GM19035 (cell line): ENCODE results near the gene POLG2.
A peak's percentile ranks its signal among the peaks of the same experiment; 100 is the strongest.

Experiments used
- ATAC-seq: cut with Tn5 transposase; IDR thresholded peaks from one replicate; pipeline ENCODE4 v1.9.1; 2021; ENCODE audit not compliant: unreplicated experiment

POLG2 gene

GRCh38 chr17:64496786-64497564 is at the start of gene POLG2:
POLG2 (minus strand) TSS chr17:64497054; CDS start chr17:64496968, 86 bp downstream.
- ATAC-seq = peak; percentile 80

- no peak for ATAC-seq
Observed at GRCh38 chr17:64544742-64545141, 47.9 kb upstream of the POLG2 start.

GRCh38 chr17:64540118-64540776 is 43.4 kb upstream of the POLG2 start:
- no peak for ATAC-seq

GRCh38 chr17:64538508-64539130 is 41.8 kb upstream of the POLG2 start:
- no peak for ATAC-seq

GRCh38 chr17:64537488-64537887 is 40.6 kb upstream of the POLG2 start:
- ATAC-seq = no peak

- ATAC-seq = no peak
Observed at GRCh38 chr17:64536913-64537312, 40.1 kb upstream of the POLG2 start.

GRCh38 chr17:64535357-64535756 is 38.5 kb upstream of the POLG2 start:
- no peak for ATAC-seq

GRCh38 chr17:64534187-64534586 is 37.3 kb upstream of the POLG2 start:
- ATAC-seq = no peak

- ATAC-seq = no peak
Observed at GRCh38 chr17:64533784-64534183, 36.9 kb upstream of the POLG2 start.

- no peak for ATAC-seq
Observed at GRCh38 chr17:64532409-64532808, 35.6 kb upstream of the POLG2 start.

GRCh38 chr17:64531955-64532371 is 35.1 kb upstream of the POLG2 start:
- no peak for ATAC-seq

- no peak for ATAC-seq
Observed at GRCh38 chr17:64529221-64529620, 32.4 kb upstream of the POLG2 start.

GRCh38 chr17:64527914-64528313 is 31.1 kb upstream of the POLG2 start:
- no peak for ATAC-seq

- ATAC-seq = no peak
Observed at GRCh38 chr17:64520359-64520758, 23.5 kb upstream of the POLG2 start.

GRCh38 chr17:64519601-64520000 is 22.7 kb upstream of the POLG2 start:
- ATAC-seq = no peak

- no peak for ATAC-seq
Observed at GRCh38 chr17:64515829-64516228, 19.0 kb upstream of the POLG2 start.

GRCh38 chr17:64515419-64515818 is 18.6 kb upstream of the POLG2 start:
- no peak for ATAC-seq

- ATAC-seq = no peak
Observed at GRCh38 chr17:64509179-64509578, 12.3 kb upstream of the POLG2 start.

- ATAC-seq = no peak
Observed at GRCh38 chr17:64508683-64509082, 11.8 kb upstream of the POLG2 start.

- ATAC-seq = peak; percentile 12
Observed at GRCh38 chr17:64507413-64507782, 10.5 kb upstream of the POLG2 start.

- ATAC-seq = peak; percentile 56
Observed at GRCh38 chr17:64506576-64507412, 9.9 kb upstream of the POLG2 start, which contains the start of gene CEP95. CEP95 (plus strand) TSS chr17:64506977; CDS start chr17:64507098, 121 bp downstream.
